Measurements from ENCODE around the gene TMEM204. TPM values are rescaled to one million over a fixed set of nuclear protein-coding genes. Genes with fewer than 3 reads are reported as not detected.

Gene TMEM204
- total RNA-seq, 1 experiment from 2014 or later: not detected

GRCh38 chr16:1511662-1512569 lies 21.6 kb upstream of the TMEM204 start:
- peaks cover 8% of the 10 kb centered on the region for H3K9me3 ChIP-seq (ENCODE audit: low read depth, low read length, poor library complexity, severe bottlenecking)
- BruUV-seq (replicated peaks): no TSS peak
- CTCF ChIA-PET: no interaction called here
- no peaks in the 10 kb centered on the region for H3K4me1 ChIP-seq (ENCODE audit: insufficient read depth, low read length, poor library complexity, severe bottlenecking)
- no peak overlapping the region for H3K27ac ChIP-seq (ENCODE audit: low read depth, low read length, poor library complexity, severe bottlenecking)
- intact Hi-C loops (cut with micrococcal nuclease; ENCODE audit: unreplicated experiment): no loop called here
- POLR2A ChIA-PET (ENCODE audit: low non-redundant PET): no interaction called here
- H3K36me3 ChIP-seq (ENCODE audit: insufficient read depth, low read length, poor library complexity, severe bottlenecking): no peaks in the 10 kb centered on the region
- no peak for DNase-seq (ENCODE audit: low spot score)
- H3K4me3 ChIP-seq (ENCODE audit: low read depth, low read length, poor library complexity, severe bottlenecking): no peak overlapping the region
- H3K27me3 ChIP-seq (replicated peaks; ENCODE audit: insufficient read depth, low read depth, low read length, poor library complexity): no peaks in the 10 kb centered on the region
- TF ChIP-seq EZH2 (IDR thresholded peaks at IDR 0.05; ENCODE audit: borderline replicate concordance, low read depth, low read length, poor library complexity, severe bottlenecking): no peak
- no peak for TF ChIP-seq CTCF (conservative IDR thresholded peaks at IDR 0.05; ENCODE audit: low read depth, low read length)

GRCh38 chr16:1512774-1513173 lies 20.7 kb upstream of the TMEM204 start:
- DNase-seq (ENCODE audit: low spot score): no peak
- POLR2A ChIA-PET (ENCODE audit: low non-redundant PET): no interaction called here
- H3K27me3 ChIP-seq (replicated peaks; ENCODE audit: insufficient read depth, low read depth, low read length, poor library complexity): no peaks in the 10 kb centered on the region
- no peak for TF ChIP-seq EZH2 (IDR thresholded peaks at IDR 0.05; ENCODE audit: borderline replicate concordance, low read depth, low read length, poor library complexity, severe bottlenecking)
- TF ChIP-seq CTCF (conservative IDR thresholded peaks at IDR 0.05; ENCODE audit: low read depth, low read length): no peak
- H3K9me3 ChIP-seq (ENCODE audit: low read depth, low read length, poor library complexity, severe bottlenecking): peaks cover 8% of the 10 kb centered on the region
- CTCF ChIA-PET: no interaction called here
- intact Hi-C loops (cut with micrococcal nuclease; ENCODE audit: unreplicated experiment): no loop called here
- no peaks in the 10 kb centered on the region for H3K4me1 ChIP-seq (ENCODE audit: insufficient read depth, low read length, poor library complexity, severe bottlenecking)
- no peak overlapping the region for H3K4me3 ChIP-seq (ENCODE audit: low read depth, low read length, poor library complexity, severe bottlenecking)
- BruUV-seq (replicated peaks): no TSS peak
- H3K27ac ChIP-seq (ENCODE audit: low read depth, low read length, poor library complexity, severe bottlenecking): no peak overlapping the region
- no peaks in the 10 kb centered on the region for H3K36me3 ChIP-seq (ENCODE audit: insufficient read depth, low read length, poor library complexity, severe bottlenecking)

- no peaks in the 10 kb centered on the region for H3K27me3 ChIP-seq (replicated peaks; ENCODE audit: insufficient read depth, low read depth, low read length, poor library complexity)
- H3K4me3 ChIP-seq (ENCODE audit: low read depth, low read length, poor library complexity, severe bottlenecking): no peak overlapping the region
- no peaks in the 10 kb centered on the region for H3K4me1 ChIP-seq (ENCODE audit: insufficient read depth, low read length, poor library complexity, severe bottlenecking)
- ChIA-PET POLR2A (ENCODE audit: low non-redundant PET) (no interaction called here), CTCF (no interaction called here)
- no peak overlapping the region for H3K27ac ChIP-seq (ENCODE audit: low read depth, low read length, poor library complexity, severe bottlenecking)
- no peaks in the 10 kb centered on the region for H3K36me3 ChIP-seq (ENCODE audit: insufficient read depth, low read length, poor library complexity, severe bottlenecking)
- TF ChIP-seq CTCF (conservative IDR thresholded peaks at IDR 0.05; ENCODE audit: low read depth, low read length): no peak
- intact Hi-C loops (cut with micrococcal nuclease; ENCODE audit: unreplicated experiment): no loop called here
- H3K9me3 ChIP-seq (ENCODE audit: low read depth, low read length, poor library complexity, severe bottlenecking): peaks cover 8% of the 10 kb centered on the region
- no peak for DNase-seq (ENCODE audit: low spot score)
- BruUV-seq (replicated peaks): no TSS peak
Measured at GRCh38 chr16:1514507-1514906, 19.0 kb upstream of the TMEM204 start.
